BJ (cell line): ENCODE measurements around the gene SCAMP3. TPM values are rescaled to one million over a fixed set of nuclear protein-coding genes. Genes with fewer than 3 reads are reported as not detected.
"Not testable (repeated sequence)": the region's sequence is repeated elsewhere in the genome, so short reads cannot be mapped to it uniquely, and the experiment has no call there.

Experiments
- CTCF ChIA-PET: fragments of 350-600 bp; formaldehyde crosslinking; extraction: SDS; loops from one replicate; lab custom pipeline; 2021; ENCODE audit warnings: antibody characterized with exemption, inconsistent platforms; lab: Yijun Ruan, JAX
- POLR2A ChIA-PET: fragments of 300-600 bp; sonication (Branson Sonifier 250); formaldehyde crosslinking; extraction: SDS; loops from one replicate; lab custom pipeline; 2021; ENCODE audit warnings: antibody characterized with exemption; lab: Charles Lee
- DNase-seq: peaks from one replicate; pipeline ENCODE4 v3.0.0-alpha.2; 2011; ENCODE audit warnings: low read depth
- H3K27me3 ChIP-seq: 2 replicates; pipeline ENCODE4 v1.6.0; 2011; ENCODE audit warnings: low read length; ENCODE audit not compliant: control insufficient read depth, insufficient read depth
- H3K36me3 ChIP-seq: 2 replicates; pipeline ENCODE4 v1.5.1; 2011; ENCODE audit warnings: low read length; ENCODE audit not compliant: control insufficient read depth, insufficient read depth
- H3K4me3 ChIP-seq: 2 replicates; pipeline ENCODE4 v1.5.1; 2011; ENCODE audit warnings: low read depth, mild to moderate bottlenecking, control low read depth, low read length
- CTCF ChIP-seq: IDR thresholded peaks from 2 replicates; pipeline ENCODE4 v1.5.1; 2011; ENCODE audit warnings: low read depth, mild to moderate bottlenecking, control low read depth, inconsistent platforms, low read length, moderate library complexity; ENCODE audit not compliant: insufficient read depth
- polyA plus RNA-seq: library from polyadenylated mRNA; depleted of rRNA; stranded (reverse); fragments of >200 nt; gene quantifications from 2 replicates; pipeline ENCODE4 v1.2.3, GENCODE V29; 2011

The SCAMP3 gene
- polyA plus RNA-seq, 1 experiment, result 193 TPM

- H3K4me3 ChIP-seq, result no peak overlapping the region
- peaks cover 17% of the 10 kb centered on the region for H3K36me3 ChIP-seq
- POLR2A ChIA-PET, result interaction anchor here (0.6 kb wide), 1 partner anchor 22 kb away, joined by 3 read pairs; the partner anchor contains the start of gene CLK2
- CTCF ChIA-PET, result interaction anchor here (0.6 to 5.0 kb wide), 57 partner anchors 10 to 479 kb away, joined by 3 to 54 read pairs (median 5); partner anchors contain the start of genes CLK2, FDPS, KRTCAP2 and MTX1
- DNase-seq, result no peak
- peak; percentile 100 for TF ChIP-seq CTCF
- H3K27me3 ChIP-seq, result no peaks in the 10 kb centered on the region
Measured at GRCh38 chr1:155250633-155251449, 11.3 kb downstream of the SCAMP3 start.

- no peak for TF ChIP-seq CTCF
- H3K4me3 ChIP-seq, result no peak overlapping the region
- POLR2A ChIA-PET, result interaction anchor here (0.6 kb wide), 1 partner anchor 23 kb away, joined by 3 read pairs; the partner anchor contains the start of gene CLK2
Measured at GRCh38 chr1:155250246-155250632, 11.9 kb downstream of the SCAMP3 start.

GRCh38 chr1:155247667-155248553 is 14.2 kb downstream of the SCAMP3 start:
- peaks cover 17% of the 10 kb centered on the region for H3K36me3 ChIP-seq
- ChIA-PET CTCF (interaction anchor here (0.9 to 5.0 kb wide), 7 partner anchors 18 to 401 kb away, joined by 3 to 54 read pairs (median 5); partner anchors contain the start of genes MTX1, RUSC1 and THBS3), POLR2A (no interaction called here)

More at GRCh38 chr1:155250246-155250632, 11.9 kb downstream of the SCAMP3 start:
- CTCF ChIA-PET, result interaction anchor here (0.6 to 5.0 kb wide), 43 partner anchors 9 to 480 kb away, joined by 3 to 54 read pairs (median 8); partner anchors contain the start of genes CLK2, FDPS, MTX1 and PKLR
- Histone ChIP-seq H3K36me3 (peaks cover 17% of the 10 kb centered on the region), H3K27me3 (no peaks in the 10 kb centered on the region)
- DNase-seq, result no peak

GRCh38 chr1:155246796-155247195 is 15.4 kb downstream of the SCAMP3 start:
- POLR2A ChIA-PET, result not testable (repeated sequence)

More at GRCh38 chr1:155247667-155248553, 14.2 kb downstream of the SCAMP3 start:
- H3K4me3 ChIP-seq, result no peak overlapping the region
- no peak for TF ChIP-seq CTCF
- no peak for DNase-seq
- no peaks in the 10 kb centered on the region for H3K27me3 ChIP-seq

GRCh38 chr1:155245163-155245524 is 17.0 kb downstream of the SCAMP3 start:
- POLR2A ChIA-PET, result no interaction called here
- DNase-seq, result no peak
- CTCF ChIA-PET, result interaction anchor here (0.9 to 2.0 kb wide), 5 partner anchors 18 to 346 kb away, joined by 3 to 10 read pairs (median 5); partner anchors contain the start of genes KRTCAP2 and TRIM46
- Histone ChIP-seq H3K27me3 (no peaks in the 10 kb centered on the region), H3K4me3 (peak overlapping the region; percentile 53), H3K36me3 (peaks cover 12% of the 10 kb centered on the region)
- TF ChIP-seq CTCF, result no peak

More at GRCh38 chr1:155246796-155247195, 15.4 kb downstream of the SCAMP3 start:
- CTCF ChIA-PET, result interaction anchor here (1.4 kb wide), 1 partner anchor 402 kb away, joined by 5 read pairs; no protein-coding TSS in a partner anchor
- not testable (repeated sequence) for H3K27me3 ChIP-seq, DNase-seq, H3K4me3 ChIP-seq
- H3K36me3 ChIP-seq, result peaks cover 17% of the 10 kb centered on the region
